ENCODE measurements around the gene NRCAM.

DNA sequence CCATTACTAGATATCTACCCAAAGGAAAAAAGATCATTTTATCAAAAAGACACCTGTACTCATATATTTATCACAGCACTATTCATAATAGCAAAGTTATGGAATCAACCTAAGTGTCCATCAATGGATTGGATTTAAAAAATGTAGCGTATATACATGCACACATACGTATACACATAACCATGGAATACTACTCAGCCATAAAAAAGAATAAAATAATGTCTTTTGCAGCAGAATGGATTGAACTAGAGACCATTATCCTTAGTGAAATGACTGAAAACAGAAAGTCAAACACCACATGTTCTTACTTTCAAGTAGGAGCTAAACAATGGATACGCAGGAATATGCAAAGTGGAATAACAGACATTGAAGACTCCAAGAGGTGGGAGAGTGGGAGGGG lies 168.4 kb downstream of the NRCAM start:
- TF ChIP-seq GATA2 (IDR thresholded peaks at IDR 0.05; ENCODE audit: low read depth, low read length) (no peak), GATA3 (IDR thresholded peaks at IDR 0.05; ENCODE audit: low read depth, low read length) (0 out of 2 replicates have a peak, but pooled peaks have one; percentile 6)
